IPS DF 4.7 (cell line): ENCODE measurements around the gene AKR1C4.

ENCODE experiments used
- DNase-seq: peaks from one replicate; pipeline ENCODE4 v3.0.0-alpha.2; 2013; ENCODE audit warnings: low spot score; ENCODE audit errors: extremely low read depth

Gene AKR1C4

GRCh38 chr10:5265139-5265538 lies 68.5 kb downstream of the AKR1C4 start:
- DNase-seq: no peak

- no peak for DNase-seq
Observed at GRCh38 chr10:5266351-5266750, 69.7 kb downstream of the AKR1C4 start.

- DNase-seq: no peak
Observed at GRCh38 chr10:5266804-5267203, 70.2 kb downstream of the AKR1C4 start.

GRCh38 chr10:5268234-5268633 lies 71.6 kb downstream of the AKR1C4 start:
- DNase-seq: no peak
